SK-N-SH (cell line): ENCODE results near the gene OR52M1. TPM values are rescaled to one million over a fixed set of nuclear protein-coding genes. Genes with fewer than 3 reads are reported as not detected.

Experiments
- CTCF ChIA-PET: fragments of 300-600, 350-600 bp; formaldehyde crosslinking; extraction: SDS; loops from one replicate; lab custom pipeline; 2021; lab: Yijun Ruan, JAX
- POLR2A ChIA-PET: fragments of 350-600 bp; sonication (Branson Sonifier 250); formaldehyde crosslinking; extraction: SDS; loops from one replicate; lab custom pipeline; 2020; ENCODE audit warnings: antibody characterized with exemption, inconsistent platforms; lab: Yijun Ruan, JAX
- DNase-seq: peaks from one replicate; pipeline ENCODE4 v3.0.0; 2012
- H2AFZ ChIP-seq: fragments of 200-600 bp; sonication (generic); 2 replicates; pipeline ENCODE4 v1.8.1; 2016; ENCODE audit warnings: antibody characterized with exemption, mild to moderate bottlenecking, low read depth
- H3F3A ChIP-seq: fragments of 200-600 bp; sonication (generic); replicated peaks from 2 replicates; pipeline ENCODE3; 2016; ENCODE audit warnings: antibody characterized with exemption, mild to moderate bottlenecking; ENCODE audit not compliant: insufficient read depth
- H3K27ac ChIP-seq, 2 experiments: fragments of 200-500 bp in 1 of 2; fragments of 200-600 bp in 1 of 2; sonication (Bioruptor generic) in 1 of 2; sonication (generic), shearing (Covaris generic) in 1 of 2; 2 replicates each; pipeline versions ENCODE4 v1.5.1 to v1.6.1; 2014 to 2016; ENCODE audit warnings: low read depth in 2 of 2, inconsistent platforms in 1 of 2, low read length in 1 of 2, mild to moderate bottlenecking in 1 of 2, mixed read lengths in 1 of 2
- H3K27me3 ChIP-seq: fragments of 200-600 bp; sonication (generic), shearing (Covaris generic); 2 replicates; pipeline ENCODE4 v1.6.1; 2016; ENCODE audit warnings: mixed run types; ENCODE audit not compliant: insufficient read depth
- H3K36me3 ChIP-seq, 2 experiments: fragments of 200-500 bp in 1 of 2; fragments of 200-600 bp in 1 of 2; sonication (Bioruptor generic) in 1 of 2; sonication (generic) in 1 of 2; replicated peaks in 1 of 2; 2 replicates each; pipeline versions ENCODE3 to v1.5.1; 2014 to 2016; ENCODE audit warnings: low read length in 1 of 2, mild to moderate bottlenecking in 1 of 2; ENCODE audit not compliant: insufficient read depth in 2 of 2, control insufficient read depth in 1 of 2
- H3K4me1 ChIP-seq, 2 experiments: fragments of 200-500 bp in 1 of 2; fragments of 200-600 bp in 1 of 2; sonication (Bioruptor generic) in 1 of 2; sonication (generic), shearing (Covaris generic) in 1 of 2; 2 replicates each; pipeline versions ENCODE4 v1.5.1 to v1.6.1; 2014 to 2016; ENCODE audit warnings: low read depth in 1 of 2, low read length in 1 of 2, mixed run types in 1 of 2; ENCODE audit not compliant: insufficient read depth in 2 of 2, control insufficient read depth in 1 of 2
- H3K4me2 ChIP-seq: fragments of 200-600 bp; sonication (generic), shearing (Covaris generic); 2 replicates; pipeline ENCODE4 v1.6.1; 2017; ENCODE audit warnings: mixed run types
- H3K4me3 ChIP-seq, 2 experiments: fragments of 200-500 bp in 1 of 2; fragments of 200-600 bp in 1 of 2; sonication (Bioruptor generic) in 1 of 2; sonication (generic), shearing (Covaris generic) in 1 of 2; 2 replicates each; pipeline versions ENCODE4 v1.5.1 to v1.8.1; 2014 to 2016; ENCODE audit warnings: low read depth in 2 of 2, inconsistent platforms in 1 of 2, low read length in 1 of 2, mild to moderate bottlenecking in 1 of 2, mixed read lengths in 1 of 2, moderate library complexity in 1 of 2
- H3K79me2 ChIP-seq: fragments of 200-600 bp; sonication (generic); 2 replicates; pipeline ENCODE4 v1.8.1; 2017; ENCODE audit warnings: mild to moderate bottlenecking; ENCODE audit not compliant: insufficient read depth
- H3K9ac ChIP-seq: fragments of 200-600 bp; sonication (generic); 2 replicates; pipeline ENCODE4 v1.6.1; 2017; ENCODE audit warnings: mixed run types
- H3K9me2 ChIP-seq: fragments of 200-600 bp; sonication (generic); 2 replicates; pipeline ENCODE4 v1.6.1; 2017; ENCODE audit warnings: mixed run types
- H3K9me3 ChIP-seq: fragments of 200-600 bp; sonication (generic); 2 replicates; pipeline ENCODE4 v1.6.1; 2017; ENCODE audit warnings: mixed run types, mild to moderate bottlenecking, moderate library complexity
- H4K20me1 ChIP-seq: fragments of 200-600 bp; sonication (generic); 2 replicates; pipeline ENCODE4 v1.6.1; 2017; ENCODE audit warnings: mild to moderate bottlenecking, mixed run types; ENCODE audit not compliant: insufficient read depth
- CHD2 ChIP-seq: fragments of 150-350 bp; IDR thresholded peaks from 2 replicates; pipeline ENCODE4 v1.6.1; 2018; ENCODE audit warnings: low read length; ENCODE audit not compliant: partially characterized antibody
- EZH2phosphoT487 ChIP-seq: fragments of 200-600 bp; sonication (generic); IDR thresholded peaks from 2 replicates; pipeline ENCODE4 v1.6.1; 2017; ENCODE audit warnings: low read depth, mixed run types, mild to moderate bottlenecking, antibody characterized with exemption, moderate library complexity, borderline replicate concordance
- FOXM1 ChIP-seq: IDR thresholded peaks from 2 replicates; pipeline ENCODE4 v1.4.0; 2012; ENCODE audit warnings: low read depth, mild to moderate bottlenecking
- GATA2 ChIP-seq: sonication (generic); formaldehyde crosslinking; IDR thresholded peaks from 2 replicates; pipeline ENCODE4 v1.5.0; 2020; ENCODE audit warnings: mild to moderate bottlenecking, missing genetic modification reagents
- MAX ChIP-seq: IDR thresholded peaks from 2 replicates; pipeline ENCODE4 v1.4.0; 2012; ENCODE audit warnings: low read depth
- MEF2A ChIP-seq: IDR thresholded peaks from 2 replicates; pipeline ENCODE4 v1.4.0; 2012; ENCODE audit warnings: low read depth, borderline replicate concordance
- NFIC ChIP-seq: IDR thresholded peaks from 2 replicates; pipeline ENCODE4 v1.4.0; 2012; ENCODE audit warnings: borderline replicate concordance
- NRF1 ChIP-seq: IDR thresholded peaks from 2 replicates; pipeline ENCODE4 v1.6.1; 2012; ENCODE audit warnings: low read depth, mild to moderate bottlenecking, low read length
- POLR2AphosphoS5 ChIP-seq: IDR thresholded peaks from 2 replicates; pipeline ENCODE4 v1.6.1; 2012; ENCODE audit warnings: low read depth, low read length
- RCOR1 ChIP-seq: fragments of 150-350 bp; IDR thresholded peaks from 2 replicates; pipeline ENCODE4 v1.6.1; 2017; ENCODE audit warnings: antibody characterized with exemption, low read length
- RFX5 ChIP-seq: IDR thresholded peaks from 2 replicates; pipeline ENCODE4 v1.6.1; 2012; ENCODE audit warnings: mild to moderate bottlenecking, improper control_type of control experiment, low read length
- RXRA ChIP-seq: IDR thresholded peaks from 2 replicates; pipeline ENCODE4 v1.4.0; 2012; ENCODE audit warnings: low read depth, mild to moderate bottlenecking, borderline replicate concordance
- SMC3 ChIP-seq: IDR thresholded peaks from 2 replicates; pipeline ENCODE4 v1.6.1; 2012; ENCODE audit warnings: low read depth, low read length, improper control_type of control experiment
- USF1 ChIP-seq: IDR thresholded peaks from 2 replicates; pipeline ENCODE4 v1.4.0; 2012; ENCODE audit warnings: low read depth, borderline replicate concordance
- USF2 ChIP-seq: fragments of 150-350 bp; IDR thresholded peaks from 2 replicates; pipeline ENCODE4 v1.6.1; 2017; ENCODE audit warnings: antibody characterized with exemption, low read length, low read depth, borderline replicate concordance
- YY1 ChIP-seq: IDR thresholded peaks from 2 replicates; pipeline ENCODE4 v1.4.0; 2012; ENCODE audit warnings: low read depth, mild to moderate bottlenecking
- WGBS: methylation state at CpG from one replicate; pipeline ENCODE4 v1.1.6; 2017; ENCODE audit warnings: low lambda C conversion rate; 5-methylcytosine and 5-hydroxymethylcytosine counted together
- polyA plus RNA-seq, 3 experiments: library from polyadenylated mRNA; depleted of rRNA; stranded (reverse); fragments of >200 nt; gene quantifications; 2 replicates each; pipeline ENCODE4 v1.2.3, GENCODE V29; 2012

OR52M1 gene
- polyA plus RNA-seq, 1 of the 3 experiments (the other 2 are of a cell fraction) = not detected

DNA sequence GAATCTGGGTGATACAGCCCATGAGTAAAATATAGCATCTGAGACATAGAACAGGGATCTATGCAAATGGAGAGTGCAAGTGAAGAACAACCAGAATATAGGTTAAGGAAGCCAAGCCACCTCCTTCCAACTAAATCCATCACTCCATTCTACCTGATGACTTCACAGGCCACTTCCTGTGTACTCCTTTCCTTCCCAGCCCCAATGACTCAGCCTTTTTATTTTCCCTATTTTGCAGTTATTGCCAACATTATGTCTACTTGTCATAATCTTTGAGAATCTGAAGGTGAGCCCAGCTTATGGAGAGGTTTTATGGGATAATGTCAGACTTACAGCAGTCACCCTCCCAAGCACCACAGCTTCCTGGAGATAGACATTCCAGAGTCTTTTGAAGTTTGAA is 1.4 kb upstream of the OR52M1 start:
- CTCF ChIA-PET = no interaction called here
- no peak for DNase-seq

GRCh38 chr11:4546878-4547277 is 1.9 kb downstream of the OR52M1 start:
- H3F3A ChIP-seq = no peaks in the 10 kb centered on the region
- 0% methylated on average over 1 of the region's 1 CpG for WGBS
- H3K36me3 ChIP-seq = no peaks in the 10 kb centered on the region
- H3K9me2 ChIP-seq = no peaks in the 10 kb centered on the region
- H3K9ac ChIP-seq = no peak overlapping the region
- no peaks in the 10 kb centered on the region for H3K4me1 ChIP-seq
- no peaks in the 10 kb centered on the region for H3K79me2 ChIP-seq
- no peak overlapping the region for H2AFZ ChIP-seq
- CTCF ChIA-PET = no interaction called here
- POLR2A ChIA-PET = no interaction called here
- peaks cover 5% of the 10 kb centered on the region; the same call in 1 of the 2 replicates for H3K27me3 ChIP-seq
- no peak overlapping the region for H3K4me3 ChIP-seq
- no peak overlapping the region for H3K4me2 ChIP-seq
- TF ChIP-seq SMC3 = no peak
- no peak for TF ChIP-seq RFX5
- no peak for TF ChIP-seq FOXM1
- TF ChIP-seq USF2 = no peak
- TF ChIP-seq MEF2A = no peak
- TF ChIP-seq GATA2 (CRISPR knock-in tag) = no peak
- TF ChIP-seq POLR2AphosphoS5 = no peak
- TF ChIP-seq NFIC = no peak
- TF ChIP-seq YY1 = no peak
- TF ChIP-seq RXRA = no peak
- TF ChIP-seq EZH2phosphoT487 = no peak
- no peak for TF ChIP-seq USF1
- TF ChIP-seq MAX = no peak
- no peaks in the 10 kb centered on the region for H4K20me1 ChIP-seq
- no peak overlapping the region for H3K27ac ChIP-seq
- no peaks in the 10 kb centered on the region for H3K9me3 ChIP-seq
- no peak for DNase-seq

More for the DNA sequence above, 1.4 kb upstream of the OR52M1 start:
- TF ChIP-seq NRF1 (no peak), RCOR1 (no peak), NFIC (no peak), USF2 (no peak), CHD2 (no peak)
- Histone ChIP-seq H3K79me2 (no peaks in the 10 kb centered on the region), H4K20me1 (no peaks in the 10 kb centered on the region), H3K36me3 (no peaks in the 10 kb centered on the region), H3K4me1 (no peaks in the 10 kb centered on the region), H2AFZ (no peak overlapping the region), H3F3A (no peaks in the 10 kb centered on the region), H3K27me3 (peaks cover 5% of the 10 kb centered on the region; the same call in 1 of the 2 replicates), H3K9me2 (no peaks in the 10 kb centered on the region), H3K4me3 (no peak overlapping the region), H3K9me3 (no peaks in the 10 kb centered on the region), H3K4me2 (no peak overlapping the region), H3K9ac (no peak overlapping the region), H3K27ac (no peak overlapping the region)
- POLR2A ChIA-PET = no interaction called here
